Activated CD4-positive, alpha-beta T cell treated with anti-CD3 and anti-CD28 coated beads, Interleukin-2, amount 10 ng/mL, durations not matched to agents 7 days and 5 days (primary cell): Measurements from ENCODE around the gene FGD3. TPM values are rescaled to one million over a fixed set of nuclear protein-coding genes. Genes with fewer than 3 reads are reported as not detected.

Experiments used
- CTCF ChIA-PET: fragments of 350-600 bp; sonication (Branson Sonifier 250); formaldehyde crosslinking; loops from one replicate; lab custom pipeline; 2021; ENCODE audit warnings: antibody characterized with exemption; lab: Charles Lee
- POLR2A ChIA-PET: fragments of 350-600 bp; sonication (Branson Sonifier 250); formaldehyde crosslinking; loops from one replicate; lab custom pipeline; 2021; ENCODE audit warnings: antibody characterized with exemption; lab: Charles Lee
- DNase-seq: peaks from one replicate; pipeline ENCODE4 v3.0.0-alpha.2; 2020
- H3K27ac Mint-ChIP-seq: one replicate; pipeline ENCODE4 v1.8.0; 2021; ENCODE audit warnings: mild to moderate bottlenecking, moderate library complexity, mixed read lengths
- H3K27me3 Mint-ChIP-seq: one replicate; pipeline ENCODE4 v1.8.0; 2021; ENCODE audit warnings: mixed read lengths
- H3K36me3 Mint-ChIP-seq: one replicate; pipeline ENCODE4 v1.8.0; 2021; ENCODE audit warnings: low read depth, mixed read lengths
- H3K4me1 Mint-ChIP-seq: one replicate; pipeline ENCODE4 v1.8.0; 2021; ENCODE audit warnings: mixed read lengths
- H3K4me3 Mint-ChIP-seq: one replicate; pipeline ENCODE4 v1.8.0; 2021; ENCODE audit warnings: mild to moderate bottlenecking, moderate library complexity, mixed read lengths
- H3K9me3 Mint-ChIP-seq: one replicate; pipeline ENCODE4 v1.8.0; 2021; ENCODE audit warnings: mixed read lengths
- total RNA-seq, 2 experiments: library from RNA; stranded (reverse); gene quantifications; one replicate each; pipeline ENCODE4 v1.2.3, GENCODE V29; 2021

The FGD3 gene
- total RNA-seq, 2 experiments from 2014 or later: 148 to 156 TPM

GRCh38 chr9:93057042-93057702 lies 109.8 kb downstream of the FGD3 start:
- peak overlapping the region; percentile 68 for H3K4me3 Mint-ChIP-seq

GRCh38 chr9:93057703-93058354 lies 110.5 kb downstream of the FGD3 start:
- ChIA-PET CTCF (interaction anchor here (0.7 kb wide), 1 partner anchor 300 kb away, joined by 3 read pairs; no protein-coding TSS in a partner anchor), POLR2A (no interaction called here)
- Mint-ChIP-seq H3K27me3 (no peaks in the 10 kb centered on the region), H3K36me3 (peaks cover 22% of the 10 kb centered on the region), H3K4me1 (peaks cover 63% of the 10 kb centered on the region), H3K9me3 (no peaks in the 10 kb centered on the region), H3K4me3 (peak overlapping the region; percentile 68), H3K27ac (peak overlapping the region; percentile 87)
- DNase-seq: no peak

More at GRCh38 chr9:93057042-93057702, 109.8 kb downstream of the FGD3 start:
- Mint-ChIP-seq H3K36me3 (peaks cover 18% of the 10 kb centered on the region), H3K27me3 (no peaks in the 10 kb centered on the region), H3K9me3 (no peaks in the 10 kb centered on the region), H3K4me1 (peaks cover 56% of the 10 kb centered on the region), H3K27ac (peak overlapping the region; percentile 60)
- POLR2A ChIA-PET: no interaction called here
- no peak for DNase-seq
- CTCF ChIA-PET: interaction anchor here (0.7 to 1.2 kb wide), 3 partner anchors 16 to 301 kb away, joined by 3 to 4 read pairs (median 3); no protein-coding TSS in a partner anchor

GRCh38 chr9:93058355-93059010 lies 111.2 kb downstream of the FGD3 start, which contains the start of gene SUSD3:
TSS of gene SUSD3 (plus strand) at chr9:93058701. CDS start at chr9:93058743, 42 bp downstream.
- peak; percentile 75 for DNase-seq
- POLR2A ChIA-PET: no interaction called here
- Mint-ChIP-seq H3K36me3 (peaks cover 22% of the 10 kb centered on the region), H3K27me3 (no peaks in the 10 kb centered on the region), H3K4me1 (peaks cover 68% of the 10 kb centered on the region), H3K27ac (peak within 1 kb of the TSS; percentile 98), H3K9me3 (no peaks in the 10 kb centered on the region), H3K4me3 (peak within 1 kb of the TSS; percentile 91)
- CTCF ChIA-PET: interaction anchor here (0.9 kb wide), 1 partner anchor 8 kb away, joined by 3 read pairs; no protein-coding TSS in a partner anchor

GRCh38 chr9:93059011-93059714 lies 111.8 kb downstream of the FGD3 start:
- CTCF ChIA-PET: interaction anchor here (0.7 to 1.2 kb wide), 4 partner anchors 8 to 24 kb away, joined by 3 to 6 read pairs (median 3); no protein-coding TSS in a partner anchor
- peaks cover 28% of the 10 kb centered on the region for H3K36me3 Mint-ChIP-seq
- peaks cover 74% of the 10 kb centered on the region for H3K4me1 Mint-ChIP-seq
- H3K27ac Mint-ChIP-seq: peak overlapping the region; percentile 98
- H3K27me3 Mint-ChIP-seq: no peaks in the 10 kb centered on the region
- peak overlapping the region; percentile 91 for H3K4me3 Mint-ChIP-seq
- POLR2A ChIA-PET: no interaction called here
- no peaks in the 10 kb centered on the region for H3K9me3 Mint-ChIP-seq
- DNase-seq: no peak

GRCh38 chr9:93059715-93060578 lies 112.6 kb downstream of the FGD3 start:
- Mint-ChIP-seq H3K4me1 (peaks cover 80% of the 10 kb centered on the region), H3K27ac (peak overlapping the region; percentile 98), H3K27me3 (no peaks in the 10 kb centered on the region), H3K9me3 (no peaks in the 10 kb centered on the region), H3K36me3 (peaks cover 36% of the 10 kb centered on the region), H3K4me3 (peak overlapping the region; percentile 91)
- CTCF ChIA-PET: interaction anchor here (0.7 to 1.7 kb wide), 8 partner anchors 8 to 71 kb away, joined by 3 to 6 read pairs (median 3); no protein-coding TSS in a partner anchor
- no peak for DNase-seq
- POLR2A ChIA-PET: no interaction called here

- CTCF ChIA-PET: interaction anchor here (0.8 to 1.7 kb wide), 5 partner anchors 12 to 70 kb away, joined by 3 to 6 read pairs (median 3); no protein-coding TSS in a partner anchor
- peak overlapping the region; percentile 91 for H3K4me3 Mint-ChIP-seq
- POLR2A ChIA-PET: no interaction called here
- H3K27ac Mint-ChIP-seq: peak overlapping the region; percentile 98
- no peaks in the 10 kb centered on the region for H3K9me3 Mint-ChIP-seq
- DNase-seq: no peak
- no peaks in the 10 kb centered on the region for H3K27me3 Mint-ChIP-seq
- peaks cover 84% of the 10 kb centered on the region for H3K4me1 Mint-ChIP-seq
- peaks cover 43% of the 10 kb centered on the region for H3K36me3 Mint-ChIP-seq
Observed at GRCh38 chr9:93060746-93061259, 113.5 kb downstream of the FGD3 start.

- DNase-seq: no peak
- CTCF ChIA-PET: interaction anchor here (1.1 to 1.7 kb wide), 2 partner anchors 14 to 70 kb away, joined by 3 to 6 read pairs; no protein-coding TSS in a partner anchor
- Mint-ChIP-seq H3K36me3 (peaks cover 48% of the 10 kb centered on the region), H3K4me1 (peaks cover 84% of the 10 kb centered on the region), H3K4me3 (peak overlapping the region; percentile 91), H3K27ac (peak overlapping the region; percentile 98), H3K27me3 (no peaks in the 10 kb centered on the region), H3K9me3 (no peaks in the 10 kb centered on the region)
- POLR2A ChIA-PET: no interaction called here
Observed at GRCh38 chr9:93061260-93061751, 114.0 kb downstream of the FGD3 start.

- Mint-ChIP-seq H3K4me3 (peak overlapping the region; percentile 91), H3K4me1 (peaks cover 83% of the 10 kb centered on the region), H3K27ac (peak overlapping the region; percentile 98), H3K36me3 (peaks cover 53% of the 10 kb centered on the region), H3K27me3 (no peaks in the 10 kb centered on the region), H3K9me3 (no peaks in the 10 kb centered on the region)
- POLR2A ChIA-PET: no interaction called here
- DNase-seq: peak; percentile 37
- CTCF ChIA-PET: interaction anchor here (0.7 kb wide), 1 partner anchor 11 kb away, joined by 3 read pairs; no protein-coding TSS in a partner anchor
Observed at GRCh38 chr9:93061791-93062763, 114.8 kb downstream of the FGD3 start.

- Mint-ChIP-seq H3K4me1 (peaks cover 84% of the 10 kb centered on the region), H3K36me3 (peaks cover 74% of the 10 kb centered on the region), H3K4me3 (peak overlapping the region; percentile 79), H3K9me3 (no peaks in the 10 kb centered on the region), H3K27me3 (no peaks in the 10 kb centered on the region), H3K27ac (peak overlapping the region; percentile 98)
- ChIA-PET POLR2A (interaction anchor here (0.6 to 1.0 kb wide), 2 partner anchors 18 to 31 kb away, joined by 3 to 5 read pairs; partner anchors contain the start of gene CARD19), CTCF (interaction anchor here (0.8 to 1.6 kb wide), 13 partner anchors 8 to 144 kb away, joined by 3 to 7 read pairs (median 4); no protein-coding TSS in a partner anchor)
- peak; percentile 96 for DNase-seq
Observed at GRCh38 chr9:93064392-93065134, 117.2 kb downstream of the FGD3 start.
